Activated T-cell treated with anti-CD3 and anti-CD28 coated beads, Interleukin-2, amount 50 U/mL, for 24 hours (primary cell): ENCODE results near the gene MMRN2.
"Not testable (repeated sequence)": the region's sequence is repeated elsewhere in the genome, so short reads cannot be mapped to it uniquely, and the experiment has no call there.

ENCODE experiments used
- DNase-seq: peaks from one replicate; pipeline ENCODE4 v3.0.0-alpha.2; 2020
- H3K27ac Mint-ChIP-seq: 2 replicates; pipeline ENCODE4 v1.8.0; 2020; ENCODE audit warnings: mild to moderate bottlenecking, mixed read lengths
- H3K27me3 Mint-ChIP-seq: 2 replicates; pipeline ENCODE4 v1.8.0; 2020; ENCODE audit warnings: mixed read lengths
- H3K36me3 Mint-ChIP-seq: 2 replicates; pipeline ENCODE4 v1.8.0; 2020; ENCODE audit warnings: low read depth, mixed read lengths
- H3K4me1 Mint-ChIP-seq: 2 replicates; pipeline ENCODE4 v1.8.0; 2020; ENCODE audit warnings: low read depth, mixed read lengths
- H3K4me3 Mint-ChIP-seq: 2 replicates; pipeline ENCODE4 v1.8.0; 2020; ENCODE audit warnings: mild to moderate bottlenecking, moderate library complexity, mixed read lengths
- H3K9me3 Mint-ChIP-seq: 2 replicates; pipeline ENCODE4 v1.8.0; 2020; ENCODE audit warnings: mixed read lengths

Gene MMRN2

GRCh38 chr10:86957471-86958115 is at the start of gene MMRN2:
MMRN2 (minus strand) TSS chr10:86957615; CDS start chr10:86957541, 74 bp downstream.
- Mint-ChIP-seq H3K27me3 (no peaks in the 10 kb centered on the region), H3K9me3 (peaks cover 3% of the 10 kb centered on the region), H3K4me3 (no peak within 1 kb of the TSS), H3K36me3 (no peaks in the 10 kb centered on the region), H3K27ac (no peak within 1 kb of the TSS), H3K4me1 (peaks cover 2% of the 10 kb centered on the region)
- no peak for DNase-seq

- H3K36me3 Mint-ChIP-seq, H3K4me3 Mint-ChIP-seq, H3K27me3 Mint-ChIP-seq, DNase-seq, H3K4me1 Mint-ChIP-seq, H3K27ac Mint-ChIP-seq, H3K9me3 Mint-ChIP-seq: not testable (repeated sequence)
Measured at GRCh38 chr10:87007124-87007523, 49.7 kb upstream of the MMRN2 start.

- Mint-ChIP-seq H3K27me3 (no peaks in the 10 kb centered on the region), H3K4me3 (no peak overlapping the region), H3K27ac (no peak overlapping the region), H3K4me1 (no peaks in the 10 kb centered on the region), H3K9me3 (no peaks in the 10 kb centered on the region), H3K36me3 (no peaks in the 10 kb centered on the region)
- no peak for DNase-seq
Measured at GRCh38 chr10:87000491-87000890, 43.1 kb upstream of the MMRN2 start.

GRCh38 chr10:86999802-87000403 is 42.5 kb upstream of the MMRN2 start:
- H3K4me3 Mint-ChIP-seq, DNase-seq, H3K27me3 Mint-ChIP-seq, H3K36me3 Mint-ChIP-seq, H3K27ac Mint-ChIP-seq, H3K4me1 Mint-ChIP-seq, H3K9me3 Mint-ChIP-seq: not testable (repeated sequence)

GRCh38 chr10:86992929-86993328 is 35.5 kb upstream of the MMRN2 start:
- no peak for DNase-seq
- no peaks in the 10 kb centered on the region for H3K36me3 Mint-ChIP-seq
- no peaks in the 10 kb centered on the region for H3K9me3 Mint-ChIP-seq
- H3K4me1 Mint-ChIP-seq, result no peaks in the 10 kb centered on the region
- H3K4me3 Mint-ChIP-seq, result no peak overlapping the region
- H3K27me3 Mint-ChIP-seq, result peaks cover 17% of the 10 kb centered on the region
- no peak overlapping the region for H3K27ac Mint-ChIP-seq

- no peak for DNase-seq
- Mint-ChIP-seq H3K27me3 (peaks cover 20% of the 10 kb centered on the region), H3K27ac (no peak overlapping the region), H3K9me3 (no peaks in the 10 kb centered on the region), H3K4me1 (no peaks in the 10 kb centered on the region), H3K4me3 (no peak overlapping the region), H3K36me3 (no peaks in the 10 kb centered on the region)
Measured at GRCh38 chr10:86992456-86992855, 35.0 kb upstream of the MMRN2 start.

- not testable (repeated sequence) for H3K9me3 Mint-ChIP-seq, DNase-seq, H3K36me3 Mint-ChIP-seq, H3K27ac Mint-ChIP-seq, H3K4me1 Mint-ChIP-seq, H3K4me3 Mint-ChIP-seq
- peaks cover 20% of the 10 kb centered on the region for H3K27me3 Mint-ChIP-seq
Measured at GRCh38 chr10:86991362-86991761, 33.9 kb upstream of the MMRN2 start.

GRCh38 chr10:86988520-86988919 is 31.1 kb upstream of the MMRN2 start:
- Mint-ChIP-seq H3K27me3 (peaks cover 20% of the 10 kb centered on the region), H3K36me3 (no peaks in the 10 kb centered on the region), H3K4me3 (no peak overlapping the region), H3K4me1 (no peaks in the 10 kb centered on the region), H3K27ac (no peak overlapping the region), H3K9me3 (no peaks in the 10 kb centered on the region)
- DNase-seq, result no peak

GRCh38 chr10:86984498-86984897 is 27.1 kb upstream of the MMRN2 start:
- not testable (repeated sequence) for H3K27me3 Mint-ChIP-seq, DNase-seq

GRCh38 chr10:86981716-86982115 is 24.3 kb upstream of the MMRN2 start:
- H3K4me3 Mint-ChIP-seq, result no peak overlapping the region
- DNase-seq, result no peak
- no peaks in the 10 kb centered on the region for H3K36me3 Mint-ChIP-seq
- H3K4me1 Mint-ChIP-seq, result no peaks in the 10 kb centered on the region
- H3K27me3 Mint-ChIP-seq, result no peaks in the 10 kb centered on the region
- no peaks in the 10 kb centered on the region for H3K9me3 Mint-ChIP-seq
- H3K27ac Mint-ChIP-seq, result no peak overlapping the region

More at GRCh38 chr10:86984498-86984897, 27.1 kb upstream of the MMRN2 start:
- not testable (repeated sequence) for H3K36me3 Mint-ChIP-seq, H3K27ac Mint-ChIP-seq, H3K4me3 Mint-ChIP-seq, H3K9me3 Mint-ChIP-seq, H3K4me1 Mint-ChIP-seq

GRCh38 chr10:86981020-86981419 is 23.6 kb upstream of the MMRN2 start:
- not testable (repeated sequence) for H3K27me3 Mint-ChIP-seq, H3K9me3 Mint-ChIP-seq, H3K4me3 Mint-ChIP-seq, DNase-seq, H3K36me3 Mint-ChIP-seq, H3K4me1 Mint-ChIP-seq, H3K27ac Mint-ChIP-seq

- Mint-ChIP-seq H3K36me3 (no peaks in the 10 kb centered on the region), H3K9me3 (no peaks in the 10 kb centered on the region), H3K4me3 (no peak overlapping the region), H3K27me3 (no peaks in the 10 kb centered on the region), H3K27ac (no peak overlapping the region), H3K4me1 (no peaks in the 10 kb centered on the region)
- DNase-seq, result no peak
Measured at GRCh38 chr10:86979977-86980448, 22.6 kb upstream of the MMRN2 start.

GRCh38 chr10:86979296-86979818 is 21.9 kb upstream of the MMRN2 start:
- Mint-ChIP-seq H3K4me3 (no peak overlapping the region), H3K27me3 (no peaks in the 10 kb centered on the region), H3K27ac (no peak overlapping the region), H3K9me3 (no peaks in the 10 kb centered on the region), H3K4me1 (no peaks in the 10 kb centered on the region), H3K36me3 (no peaks in the 10 kb centered on the region)
- no peak for DNase-seq

GRCh38 chr10:86978457-86978856 is 21.0 kb upstream of the MMRN2 start:
- H3K27me3 Mint-ChIP-seq, H3K36me3 Mint-ChIP-seq, H3K4me3 Mint-ChIP-seq, DNase-seq, H3K27ac Mint-ChIP-seq, H3K9me3 Mint-ChIP-seq, H3K4me1 Mint-ChIP-seq: not testable (repeated sequence)

- no peak for DNase-seq
- no peaks in the 10 kb centered on the region for H3K27me3 Mint-ChIP-seq
- no peaks in the 10 kb centered on the region for H3K9me3 Mint-ChIP-seq
- H3K36me3 Mint-ChIP-seq, result no peaks in the 10 kb centered on the region
- H3K4me3 Mint-ChIP-seq, result no peak overlapping the region
- H3K27ac Mint-ChIP-seq, result no peak overlapping the region
- H3K4me1 Mint-ChIP-seq, result peaks cover 7% of the 10 kb centered on the region
Measured at GRCh38 chr10:86976362-86977056, 19.1 kb upstream of the MMRN2 start.
